Left lung (tissue), 10 donors: ENCODE results near the gene DYRK1B. TPM values are rescaled to one million over a fixed set of nuclear protein-coding genes. Genes with fewer than 3 reads are reported as not detected.

Experiments used
- ATAC-seq: fragments of 200-7000 bp; cut with Tn5 transposase; one replicate; pipeline ENCODE4 v1.9.1; 2020; ENCODE audit warnings: moderate library complexity
- DNase-seq, 4 donors: peaks; one replicate each; pipeline ENCODE4 v3.0.0-alpha.2; 2013 to 2020
- H3K27ac ChIP-seq, 2 donors: fragments of 200-600 bp; sonication (generic) in 1 of 2; one replicate each; pipeline versions ENCODE4 v1.5.0 to v1.8.0; 2020 to 2021
- H3K27me3 ChIP-seq, 2 donors: fragments of 200-600 bp; sonication (generic) in 1 of 2; one replicate each; pipeline versions ENCODE4 v1.5.0 to v1.8.0; 2020 to 2021
- H3K36me3 ChIP-seq, 2 donors: fragments of 200-600 bp; sonication (generic) in 1 of 2; one replicate each; pipeline versions ENCODE4 v1.5.0 to v1.8.0; 2020 to 2021
- H3K4me1 ChIP-seq, 2 donors: fragments of 200-600 bp; one replicate each; pipeline ENCODE4 v1.8.0; 2021
- H3K4me3 ChIP-seq, 2 donors: fragments of 200-600 bp; sonication (generic) in 1 of 2; one replicate each; pipeline versions ENCODE4 v1.5.0 to v1.8.0; 2020 to 2021; ENCODE audit warnings: mild to moderate bottlenecking in 1 of 2
- H3K9me3 ChIP-seq, 2 donors: fragments of 200-600 bp; sonication (generic) in 1 of 2; one replicate each; pipeline versions ENCODE4 v1.5.0 to v1.8.0; 2020 to 2021
- intact Hi-C, 2 donors: fragments of 100-400 bp; cut with DNase I; formaldehyde crosslinking; loops; one replicate each; pipeline versions ENCODE4 v1.11.2 to v1.14.2; 2022
- microRNA-seq, 2 donors: library from miRNA; unstranded; fragments of <30 nt; microRNA quantifications; one replicate each; pipeline ENCODE4, GENCODE V29; 2019
- polyA plus RNA-seq, 6 donors: library from polyadenylated mRNA; unstranded; fragments of 120-200 nt; gene quantifications; one replicate each; pipeline ENCODE4 v1.2.1, GENCODE V29; 2013; ENCODE audit not compliant: insufficient read length in 6 of 6
- total RNA-seq, 2 donors: library from RNA; stranded (reverse); fragmentation: NEBNext Ultra II Directional; extraction: Animal tissue kit (Norgen Biotek cat#: 25700); gene quantifications; one replicate each; pipeline ENCODE4 v1.2.1, GENCODE V29; 2021
- TF ChIP-seq, protein P1 (sequence below), 2 donors: fragments of 200-600 bp; sonication (generic) in 1 of 2; IDR thresholded peaks; one replicate each; pipeline versions ENCODE4 v1.5.0 to v1.8.0; 2021; ENCODE audit warnings: antibody characterized with exemption in 2 of 2
- donor health status: DM: no; HTN: yes; CAD: no.
- donor health status: DM: no; HTN: no; CAD: no.

The DYRK1B gene
- total and polyA plus RNA-seq, 8 donors = 13.6 to 32.4 (median 26.7) TPM

GRCh38 chr19:39795001-39795400 is 39.0 kb downstream of the DYRK1B start:
- TF ChIP-seq, protein P1, sequence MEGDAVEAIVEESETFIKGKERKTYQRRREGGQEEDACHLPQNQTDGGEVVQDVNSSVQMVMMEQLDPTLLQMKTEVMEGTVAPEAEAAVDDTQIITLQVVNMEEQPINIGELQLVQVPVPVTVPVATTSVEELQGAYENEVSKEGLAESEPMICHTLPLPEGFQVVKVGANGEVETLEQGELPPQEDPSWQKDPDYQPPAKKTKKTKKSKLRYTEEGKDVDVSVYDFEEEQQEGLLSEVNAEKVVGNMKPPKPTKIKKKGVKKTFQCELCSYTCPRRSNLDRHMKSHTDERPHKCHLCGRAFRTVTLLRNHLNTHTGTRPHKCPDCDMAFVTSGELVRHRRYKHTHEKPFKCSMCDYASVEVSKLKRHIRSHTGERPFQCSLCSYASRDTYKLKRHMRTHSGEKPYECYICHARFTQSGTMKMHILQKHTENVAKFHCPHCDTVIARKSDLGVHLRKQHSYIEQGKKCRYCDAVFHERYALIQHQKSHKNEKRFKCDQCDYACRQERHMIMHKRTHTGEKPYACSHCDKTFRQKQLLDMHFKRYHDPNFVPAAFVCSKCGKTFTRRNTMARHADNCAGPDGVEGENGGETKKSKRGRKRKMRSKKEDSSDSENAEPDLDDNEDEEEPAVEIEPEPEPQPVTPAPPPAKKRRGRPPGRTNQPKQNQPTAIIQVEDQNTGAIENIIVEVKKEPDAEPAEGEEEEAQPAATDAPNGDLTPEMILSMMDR (IDR thresholded peaks at IDR 0.05) = no peak
- H3K27me3 ChIP-seq = peaks cover 0 to 12% of the 10 kb centered on the region in 2 donors
- intact Hi-C loops = no loop called here
- no peaks in the 10 kb centered on the region for H3K36me3 ChIP-seq
- H3K4me1 ChIP-seq = no peaks in the 10 kb centered on the region
- no peak overlapping the region for H3K4me3 ChIP-seq
- no peaks in the 10 kb centered on the region for H3K9me3 ChIP-seq
- H3K27ac ChIP-seq = no peak overlapping the region
- DNase-seq (no peak), ATAC-seq (no peak)

GRCh38 chr19:39792999-39793546 is 40.9 kb downstream of the DYRK1B start:
- Histone ChIP-seq H3K4me1 (no peaks in the 10 kb centered on the region), H3K36me3 (no peaks in the 10 kb centered on the region), H3K27me3 (peaks cover 0 to 10% of the 10 kb centered on the region in 2 donors), H3K27ac (no peak overlapping the region), H3K4me3 (peak overlapping the region; percentile 38), H3K9me3 (peaks cover 0 to 7% of the 10 kb centered on the region in 2 donors)
- peak; percentile 64 to 90 (median 74) for DNase-seq
- ATAC-seq = peak; percentile 100
- intact Hi-C loops = no loop called here
- TF ChIP-seq, protein P1 (IDR thresholded peaks at IDR 0.05) = peak; percentile 88 to 94

- H3K9me3 ChIP-seq = peaks cover 0 to 7% of the 10 kb centered on the region in 2 donors
- no peaks in the 10 kb centered on the region for H3K36me3 ChIP-seq
- H3K4me3 ChIP-seq = no peak overlapping the region
- intact Hi-C loops = no loop called here
- ATAC-seq (no peak), DNase-seq (no peak)
- no peak overlapping the region for H3K27ac ChIP-seq
- H3K4me1 ChIP-seq = no peaks in the 10 kb centered on the region
- H3K27me3 ChIP-seq = peaks cover 0 to 35% of the 10 kb centered on the region in 2 donors
- TF ChIP-seq, protein P1 (IDR thresholded peaks at IDR 0.05) = no peak
These were observed 45.7 kb downstream of the DYRK1B start for GRCh38 chr19:39788244-39788643.

- Histone ChIP-seq H3K27me3 (peaks cover 0 to 40% of the 10 kb centered on the region in 2 donors), H3K36me3 (no peaks in the 10 kb centered on the region), H3K27ac (no peak overlapping the region), H3K4me1 (no peaks in the 10 kb centered on the region), H3K9me3 (no peaks in the 10 kb centered on the region), H3K4me3 (no peak overlapping the region)
- DNase-seq (no peak), ATAC-seq (no peak)
- TF ChIP-seq, protein P1 (IDR thresholded peaks at IDR 0.05) = no peak
- intact Hi-C loops = no loop called here
These were observed 53.1 kb downstream of the DYRK1B start for GRCh38 chr19:39780894-39781293.

DNA sequence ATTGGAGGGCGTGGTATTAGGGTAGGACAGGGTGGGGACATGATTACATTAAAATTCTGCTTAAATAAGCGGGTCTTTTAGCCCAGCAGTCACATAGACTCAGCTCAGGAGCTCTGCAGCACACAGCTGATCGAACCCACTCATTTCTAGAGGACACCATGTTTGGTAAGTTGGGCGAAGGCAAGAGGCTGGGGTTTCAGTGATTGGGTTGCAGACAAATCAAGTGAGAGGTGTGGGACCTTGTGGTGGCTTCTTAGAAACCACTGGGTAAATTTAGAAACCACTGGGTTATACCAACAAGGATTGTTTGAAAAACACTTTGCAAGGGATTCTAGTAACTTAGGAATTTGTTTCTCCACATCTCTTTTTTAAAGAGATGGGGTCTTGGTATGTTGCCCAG is 55.2 kb downstream of the DYRK1B start, which contains the start of gene LEUTX:
Gene LEUTX (plus strand): TSS at position 92 of the 400 bp plus-strand sequence. CDS start 67 bp downstream, at position 159.
- ATAC-seq = no peak
- Histone ChIP-seq H3K36me3 (no peaks in the 10 kb centered on the region), H3K27me3 (peaks cover 0 to 19% of the 10 kb centered on the region in 2 donors), H3K4me1 (no peaks in the 10 kb centered on the region), H3K27ac (no peak within 1 kb of the TSS), H3K9me3 (no peaks in the 10 kb centered on the region), H3K4me3 (no peak within 1 kb of the TSS)
- TF ChIP-seq, protein P1 (IDR thresholded peaks at IDR 0.05) = no peak
- DNase-seq = no peak
- intact Hi-C loops = no loop called here

Small RNA genes within 50 kb of the gene (microRNA-seq; reads per million reads assigned to microRNA genes)
- gene MIR6719 = 0 reads per million in 2 donors

Other genes starting within 250 kb of the DYRK1B start
- not detected for gene LGALS13, start 231.6 kb downstream of the DYRK1B start, total RNA-seq
- gene LGALS13, start 231.6 kb downstream of the DYRK1B start, polyA plus RNA-seq = not detected
- gene LGALS16, start 178.2 kb downstream of the DYRK1B start, total RNA-seq = not detected
- not detected for gene LGALS16, start 178.2 kb downstream of the DYRK1B start, polyA plus RNA-seq
- gene LGALS14, start 129.7 kb downstream of the DYRK1B start, total RNA-seq = not detected
- gene LGALS14, start 129.7 kb downstream of the DYRK1B start, polyA plus RNA-seq = under 1 TPM in 1 of 6 donors, not detected in 5; 0.31 TPM
- not detected for gene CLC, start 96.1 kb downstream of the DYRK1B start, total RNA-seq
- 1 to 10 TPM; 1.3 to 2.8 (median 2.0) TPM for gene CLC, start 96.1 kb downstream of the DYRK1B start, polyA plus RNA-seq
- gene LEUTX, start 55.3 kb downstream of the DYRK1B start, total RNA-seq = not detected
- gene LEUTX, start 55.3 kb downstream of the DYRK1B start, polyA plus RNA-seq = not detected
- 100 to 1,000 TPM in 1 of 2 donors, 10 to 100 TPM in 1; 82.5 to 153 TPM for gene FBL, start 12.2 kb upstream of the DYRK1B start, total RNA-seq
- 100 to 1,000 TPM; 324 to 375 (median 357) TPM for gene FBL, start 12.2 kb upstream of the DYRK1B start, polyA plus RNA-seq
- 10 to 100 TPM; 11.1 to 14.8 TPM for gene FCGBP, start 100.5 kb upstream of the DYRK1B start, total RNA-seq
- 10 to 100 TPM in 4 of 6 donors, 1 to 10 TPM in 2; 4.4 to 19.7 (median 11.9) TPM for gene FCGBP, start 100.5 kb upstream of the DYRK1B start, polyA plus RNA-seq
- gene PSMC4, start 137.0 kb upstream of the DYRK1B start, total RNA-seq = 10 to 100 TPM; 59.8 to 94.9 TPM
- 10 to 100 TPM; 52.3 to 73.3 (median 61.1) TPM for gene PSMC4, start 137.0 kb upstream of the DYRK1B start, polyA plus RNA-seq
- 1 to 10 TPM; 5.1 to 5.4 TPM for gene ZNF546, start 162.9 kb upstream of the DYRK1B start, total RNA-seq
- 10 to 100 TPM in 2 of 6 donors, 1 to 10 TPM in 4; 7.5 to 10.7 (median 9.6) TPM for gene ZNF546, start 162.9 kb upstream of the DYRK1B start, polyA plus RNA-seq
- 10 to 100 TPM; 17.0 to 17.8 TPM for gene ZNF780B, start 222.1 kb upstream of the DYRK1B start, total RNA-seq
- 10 to 100 TPM; 27.0 to 41.3 (median 35.1) TPM for gene ZNF780B, start 222.1 kb upstream of the DYRK1B start, polyA plus RNA-seq